ENCODE results near the gene SLFN12. TPM values are rescaled to one million over a fixed set of nuclear protein-coding genes. Genes with fewer than 3 reads are reported as not detected.
"Not testable (repeated sequence)": the region's sequence is repeated elsewhere in the genome, so short reads cannot be mapped to it uniquely, and the experiment has no call there.

SLFN12 gene
- total RNA-seq, 1 donor = 19.9 TPM

GRCh38 chr17:35468475-35468874, 36.2 kb upstream of the SLFN12 start:
- H3K9me3 ChIP-seq (ENCODE audit: low read depth, low read length) = no peaks in the 10 kb centered on the region
- no peaks in the 10 kb centered on the region for H3K27me3 ChIP-seq (ENCODE audit: insufficient read depth, low read length)
- H3K4me3 ChIP-seq (ENCODE audit: insufficient read depth, low read length) = no peak overlapping the region
- H3K27ac ChIP-seq (ENCODE audit: low read depth, low read length) = no peak overlapping the region
- H3K4me2 ChIP-seq (ENCODE audit: insufficient read depth, low read length) = no peak overlapping the region
- no peak for DNase-seq (ENCODE audit: insufficient read length, low spot score, missing footprints)
- H2AFZ ChIP-seq (ENCODE audit: low read length) = no peak overlapping the region
- H3K79me2 ChIP-seq (ENCODE audit: insufficient read depth, low read length) = no peaks in the 10 kb centered on the region
- H3K36me3 ChIP-seq (ENCODE audit: insufficient read depth, low read length) = no peaks in the 10 kb centered on the region
- TF ChIP-seq, protein P1, sequence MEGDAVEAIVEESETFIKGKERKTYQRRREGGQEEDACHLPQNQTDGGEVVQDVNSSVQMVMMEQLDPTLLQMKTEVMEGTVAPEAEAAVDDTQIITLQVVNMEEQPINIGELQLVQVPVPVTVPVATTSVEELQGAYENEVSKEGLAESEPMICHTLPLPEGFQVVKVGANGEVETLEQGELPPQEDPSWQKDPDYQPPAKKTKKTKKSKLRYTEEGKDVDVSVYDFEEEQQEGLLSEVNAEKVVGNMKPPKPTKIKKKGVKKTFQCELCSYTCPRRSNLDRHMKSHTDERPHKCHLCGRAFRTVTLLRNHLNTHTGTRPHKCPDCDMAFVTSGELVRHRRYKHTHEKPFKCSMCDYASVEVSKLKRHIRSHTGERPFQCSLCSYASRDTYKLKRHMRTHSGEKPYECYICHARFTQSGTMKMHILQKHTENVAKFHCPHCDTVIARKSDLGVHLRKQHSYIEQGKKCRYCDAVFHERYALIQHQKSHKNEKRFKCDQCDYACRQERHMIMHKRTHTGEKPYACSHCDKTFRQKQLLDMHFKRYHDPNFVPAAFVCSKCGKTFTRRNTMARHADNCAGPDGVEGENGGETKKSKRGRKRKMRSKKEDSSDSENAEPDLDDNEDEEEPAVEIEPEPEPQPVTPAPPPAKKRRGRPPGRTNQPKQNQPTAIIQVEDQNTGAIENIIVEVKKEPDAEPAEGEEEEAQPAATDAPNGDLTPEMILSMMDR (IDR thresholded peaks at IDR 0.05; ENCODE audit: extremely low read depth, low read depth, low read length) = no peak
- H4K20me1 ChIP-seq (ENCODE audit: insufficient read depth, low read length) = no peaks in the 10 kb centered on the region
- no peaks in the 10 kb centered on the region for H3K4me1 ChIP-seq (ENCODE audit: insufficient read depth, low read length)

GRCh38 chr17:35467824-35468223, 35.5 kb upstream of the SLFN12 start:
- no peak for DNase-seq (ENCODE audit: insufficient read length, low spot score, missing footprints)
- no peaks in the 10 kb centered on the region for H3K4me1 ChIP-seq (ENCODE audit: insufficient read depth, low read length)
- no peak overlapping the region for H3K4me2 ChIP-seq (ENCODE audit: insufficient read depth, low read length)
- H3K4me3 ChIP-seq (ENCODE audit: insufficient read depth, low read length) = no peak overlapping the region
- H3K27ac ChIP-seq (ENCODE audit: low read depth, low read length) = no peak overlapping the region
- no peaks in the 10 kb centered on the region for H3K9me3 ChIP-seq (ENCODE audit: low read depth, low read length)
- no peaks in the 10 kb centered on the region for H4K20me1 ChIP-seq (ENCODE audit: insufficient read depth, low read length)
- no peaks in the 10 kb centered on the region for H3K36me3 ChIP-seq (ENCODE audit: insufficient read depth, low read length)
- no peaks in the 10 kb centered on the region for H3K79me2 ChIP-seq (ENCODE audit: insufficient read depth, low read length)
- H3K27me3 ChIP-seq (ENCODE audit: insufficient read depth, low read length) = no peaks in the 10 kb centered on the region
- H2AFZ ChIP-seq (ENCODE audit: low read length) = no peak overlapping the region
- TF ChIP-seq, protein P1 (IDR thresholded peaks at IDR 0.05; ENCODE audit: extremely low read depth, low read depth, low read length) = no peak

- Histone ChIP-seq H3K27ac (ENCODE audit: low read depth, low read length) (no peak overlapping the region), H3K79me2 (ENCODE audit: insufficient read depth, low read length) (no peaks in the 10 kb centered on the region), H3K4me1 (ENCODE audit: insufficient read depth, low read length) (no peaks in the 10 kb centered on the region), H3K27me3 (ENCODE audit: insufficient read depth, low read length) (peaks cover 28% of the 10 kb centered on the region), H3K36me3 (ENCODE audit: insufficient read depth, low read length) (no peaks in the 10 kb centered on the region), H3K9me3 (ENCODE audit: low read depth, low read length) (no peaks in the 10 kb centered on the region), H2AFZ (ENCODE audit: low read length) (no peak overlapping the region), H3K4me3 (ENCODE audit: insufficient read depth, low read length) (no peak overlapping the region), H3K4me2 (ENCODE audit: insufficient read depth, low read length) (no peak overlapping the region), H4K20me1 (ENCODE audit: insufficient read depth, low read length) (no peaks in the 10 kb centered on the region)
- TF ChIP-seq, protein P1 (IDR thresholded peaks at IDR 0.05; ENCODE audit: extremely low read depth, low read depth, low read length) = no peak
- no peak for DNase-seq (ENCODE audit: insufficient read length, low spot score, missing footprints)
Measured at GRCh38 chr17:35460354-35460851, 28.1 kb upstream of the SLFN12 start.

GRCh38 chr17:35454035-35454434, 21.7 kb upstream of the SLFN12 start:
- not testable (repeated sequence) for H3K79me2 ChIP-seq (ENCODE audit: insufficient read depth, low read length); H3K4me2 ChIP-seq (ENCODE audit: insufficient read depth, low read length)

More at GRCh38 chr17:35454035-35454434, 21.7 kb upstream of the SLFN12 start:
- not testable (repeated sequence) for H3K27ac ChIP-seq (ENCODE audit: low read depth, low read length); H3K4me1 ChIP-seq (ENCODE audit: insufficient read depth, low read length); DNase-seq (ENCODE audit: insufficient read length, low spot score, missing footprints); H4K20me1 ChIP-seq (ENCODE audit: insufficient read depth, low read length); H3K4me3 ChIP-seq (ENCODE audit: insufficient read depth, low read length); H3K9me3 ChIP-seq (ENCODE audit: low read depth, low read length); H2AFZ ChIP-seq (ENCODE audit: low read length); H3K36me3 ChIP-seq (ENCODE audit: insufficient read depth, low read length)
- H3K27me3 ChIP-seq (ENCODE audit: insufficient read depth, low read length) = peaks cover 18% of the 10 kb centered on the region
